Measurements from ENCODE around the gene OR1E1.
"Not testable (repeated sequence)": the region's sequence is repeated elsewhere in the genome, so short reads cannot be mapped to it uniquely, and the experiment has no call there.

Gene OR1E1

DNA sequence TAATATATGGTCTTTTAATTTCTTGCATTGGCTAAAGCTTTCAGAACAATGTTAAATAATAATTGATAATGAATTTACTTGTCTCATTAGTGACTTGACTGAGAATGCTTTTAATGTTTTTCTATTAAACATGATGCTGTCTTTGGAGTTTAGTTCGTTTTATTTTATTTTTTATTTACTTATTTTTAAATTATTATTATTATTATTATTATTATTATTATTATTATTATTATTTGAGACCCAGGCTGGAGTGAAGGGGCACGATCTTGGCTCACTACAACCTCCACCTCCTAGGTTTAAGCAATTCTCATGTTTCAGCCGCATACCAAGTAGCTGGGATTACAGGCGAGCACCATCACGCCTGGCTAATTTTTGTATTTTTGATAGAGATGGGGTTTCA lies 17.4 kb upstream of the OR1E1 start:
- TF ChIP-seq CTCF (conservative IDR thresholded peaks at IDR 0.05; ENCODE audit: low read depth, low read length): no peak
- H3K4me3 ChIP-seq (ENCODE audit: low read depth, low read length): no peak overlapping the region
- no peak for DNase-seq (ENCODE audit: low read depth)

DNA sequence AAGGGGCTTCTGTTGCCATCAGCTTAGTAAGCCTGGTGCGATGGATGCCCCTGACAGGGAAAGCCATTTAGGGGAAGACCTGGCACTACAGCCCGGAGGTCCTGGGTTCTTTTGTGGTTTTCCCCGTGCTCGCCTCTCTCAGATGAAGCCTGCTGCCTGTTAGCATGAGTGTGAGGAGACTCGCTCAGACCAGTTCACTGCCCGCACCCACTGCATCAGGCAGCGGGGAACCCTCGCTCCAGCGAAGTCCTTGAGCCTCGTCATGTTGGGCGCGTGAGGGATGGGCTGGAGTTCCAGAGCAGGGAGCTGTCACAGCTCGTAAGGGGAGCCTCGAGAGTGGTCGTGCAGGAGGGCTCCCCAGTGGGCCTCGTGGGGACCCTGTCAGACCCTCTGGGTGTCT lies 14.0 kb upstream of the OR1E1 start:
- H3K4me3 ChIP-seq (ENCODE audit: low read depth, low read length); DNase-seq (ENCODE audit: low read depth): not testable (repeated sequence)

DNA sequence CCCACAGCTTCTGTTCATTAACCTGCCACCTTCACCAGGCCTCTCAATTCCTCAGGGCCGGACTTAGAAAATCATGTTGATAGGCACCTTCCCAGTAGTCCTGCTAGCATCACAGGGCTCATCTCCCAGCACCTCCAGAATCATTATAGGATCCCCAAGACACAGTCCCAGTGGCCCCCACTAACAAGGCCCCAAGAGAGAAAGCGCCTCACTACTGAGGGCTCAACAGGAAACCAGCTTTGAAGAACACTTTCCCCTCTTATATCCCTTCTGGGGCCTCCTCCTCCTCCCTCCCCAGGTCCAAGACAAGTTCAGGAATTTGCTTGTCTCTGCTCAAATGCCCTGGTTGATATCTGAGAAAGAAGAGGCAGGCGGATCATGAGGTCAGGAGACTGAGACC lies 12.9 kb upstream of the OR1E1 start, which contains the start of gene OR3A3:
Gene OR3A3, plus strand, starts transcription at position 301 of the 400 bp plus-strand sequence.
- H3K4me3 ChIP-seq (ENCODE audit: low read depth, low read length): no peak within 1 kb of the TSS
- DNase-seq (ENCODE audit: low read depth): no peak
- no peak for TF ChIP-seq CTCF (conservative IDR thresholded peaks at IDR 0.05; ENCODE audit: low read depth, low read length)

DNA sequence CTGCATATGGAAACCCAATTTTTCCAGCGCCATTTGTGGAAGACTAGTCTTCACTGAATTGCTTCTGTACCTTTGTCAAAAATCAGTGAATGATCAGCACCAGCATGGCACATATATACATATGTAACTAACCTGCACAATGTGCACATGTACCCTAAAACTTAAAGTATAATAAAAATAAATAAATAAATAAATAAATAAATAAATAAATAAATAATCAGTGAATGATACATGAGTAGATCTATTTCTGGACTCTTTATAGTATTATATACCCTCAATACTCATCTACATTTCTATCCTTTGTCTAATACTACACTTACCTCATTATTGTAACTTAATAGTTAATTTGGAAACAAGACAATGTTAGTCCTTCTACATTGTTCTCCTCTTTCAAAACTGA lies 5.6 kb upstream of the OR1E1 start:
- H3K4me3 ChIP-seq (ENCODE audit: low read depth, low read length); DNase-seq (ENCODE audit: low read depth): not testable (repeated sequence)

DNA sequence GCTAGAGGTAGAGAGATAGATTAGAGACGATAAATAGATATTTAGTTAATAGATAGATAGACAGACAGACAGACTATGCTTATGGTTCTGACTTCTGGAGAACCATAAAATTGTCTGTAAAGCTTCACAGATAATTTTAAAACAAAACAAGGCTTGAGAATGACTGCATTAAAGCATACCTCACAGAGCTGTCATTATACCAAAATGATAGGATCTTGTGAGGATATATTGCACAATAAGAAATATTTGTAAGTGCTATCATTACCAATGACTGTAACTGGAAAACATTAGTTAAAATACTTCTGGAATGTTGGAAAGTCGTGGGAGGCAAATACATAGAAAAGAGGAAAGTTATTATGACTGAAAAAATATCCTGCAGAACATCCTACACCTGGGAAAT lies 3.6 kb upstream of the OR1E1 start:
- H3K4me3 ChIP-seq (ENCODE audit: low read depth, low read length): no peak overlapping the region
- TF ChIP-seq CTCF (conservative IDR thresholded peaks at IDR 0.05; ENCODE audit: low read depth, low read length): no peak
- no peak for DNase-seq (ENCODE audit: low read depth)

DNA sequence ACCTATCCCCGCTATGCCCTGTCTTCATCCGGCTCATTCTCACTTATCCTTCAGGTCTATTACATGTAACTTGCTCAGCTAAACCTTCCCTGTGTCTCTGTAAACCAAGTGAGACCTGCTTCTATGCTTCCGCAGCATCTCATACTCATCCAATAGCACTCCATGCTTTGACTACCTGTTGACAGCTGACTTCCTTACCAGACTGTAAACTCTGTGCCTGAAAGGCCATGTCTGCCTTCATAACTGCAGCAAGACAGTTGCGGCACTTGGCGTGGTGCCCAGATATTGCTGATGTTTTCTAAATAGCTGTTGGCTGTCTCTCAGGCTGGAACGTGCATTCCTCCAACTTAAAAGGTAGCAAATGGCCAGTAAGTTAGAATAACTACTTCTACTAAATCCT lies 1.8 kb upstream of the OR1E1 start:
- no peak overlapping the region for H3K4me3 ChIP-seq (ENCODE audit: low read depth, low read length)
- TF ChIP-seq CTCF (conservative IDR thresholded peaks at IDR 0.05; ENCODE audit: low read depth, low read length): no peak
- peak; percentile 2 for DNase-seq (ENCODE audit: low read depth)

DNA sequence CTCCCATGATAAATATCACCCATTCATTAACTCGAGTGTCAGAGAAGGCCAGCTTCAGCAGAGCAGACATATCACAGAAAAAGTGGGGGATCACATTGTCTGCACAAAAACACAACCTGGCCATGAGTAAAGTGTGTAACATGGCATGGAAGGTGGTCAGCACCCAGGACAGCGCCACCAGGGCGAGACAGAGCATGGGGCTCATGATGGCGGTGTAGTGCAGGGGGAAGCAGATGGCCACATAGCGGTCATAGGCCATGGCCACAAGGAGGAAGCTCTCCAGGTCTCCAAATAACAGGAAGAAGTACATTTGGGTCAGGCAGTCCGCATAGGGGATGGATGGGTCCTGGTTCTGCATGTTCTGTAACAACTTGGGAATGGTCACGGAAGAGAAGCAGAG lies 409 bp downstream of the OR1E1 start:
- not testable (repeated sequence) for H3K4me3 ChIP-seq (ENCODE audit: low read depth, low read length); DNase-seq (ENCODE audit: low read depth)

- DNase-seq (ENCODE audit: low read depth): no peak
- no peak for TF ChIP-seq CTCF (conservative IDR thresholded peaks at IDR 0.05; ENCODE audit: low read depth, low read length)
- no peak overlapping the region for H3K4me3 ChIP-seq (ENCODE audit: low read depth, low read length)
Measured at GRCh38 chr17:3389791-3390190, 8.4 kb downstream of the OR1E1 start.
